Dendritic cell treated with granulocyte-macrophage colony-stimulating factor and Interleukin-4, amounts not matched to agents 40 ng/mL and 50 ng/mL, for 4 days (primary cell): ENCODE data around the gene FAM9B.
"Not testable (repeated sequence)": the region's sequence is repeated elsewhere in the genome, so short reads cannot be mapped to it uniquely, and the experiment has no call there.

ENCODE experiments used
- H3K27ac Mint-ChIP-seq: one replicate; pipeline ENCODE4 v1.8.0; 2022; ENCODE audit warnings: mild to moderate bottlenecking, mixed read lengths
- H3K27me3 Mint-ChIP-seq: one replicate; pipeline ENCODE4 v1.8.0; 2022; ENCODE audit warnings: mild to moderate bottlenecking, mixed read lengths
- H3K36me3 Mint-ChIP-seq: one replicate; pipeline ENCODE4 v1.8.0; 2022; ENCODE audit warnings: low read depth, mixed read lengths
- H3K4me1 Mint-ChIP-seq: one replicate; pipeline ENCODE4 v1.8.0; 2022; ENCODE audit warnings: low read depth, mixed read lengths
- H3K4me3 Mint-ChIP-seq: one replicate; pipeline ENCODE4 v1.8.0; 2022; ENCODE audit warnings: mild to moderate bottlenecking, moderate library complexity, mixed read lengths
- H3K9me3 Mint-ChIP-seq: one replicate; pipeline ENCODE4 v1.8.0; 2022; ENCODE audit warnings: mixed read lengths
- intact Hi-C: fragments of 100-400 bp; cut with micrococcal nuclease; formaldehyde crosslinking; loops from one replicate; pipeline ENCODE4 v1.15.0; 2022

The FAM9B gene

DNA sequence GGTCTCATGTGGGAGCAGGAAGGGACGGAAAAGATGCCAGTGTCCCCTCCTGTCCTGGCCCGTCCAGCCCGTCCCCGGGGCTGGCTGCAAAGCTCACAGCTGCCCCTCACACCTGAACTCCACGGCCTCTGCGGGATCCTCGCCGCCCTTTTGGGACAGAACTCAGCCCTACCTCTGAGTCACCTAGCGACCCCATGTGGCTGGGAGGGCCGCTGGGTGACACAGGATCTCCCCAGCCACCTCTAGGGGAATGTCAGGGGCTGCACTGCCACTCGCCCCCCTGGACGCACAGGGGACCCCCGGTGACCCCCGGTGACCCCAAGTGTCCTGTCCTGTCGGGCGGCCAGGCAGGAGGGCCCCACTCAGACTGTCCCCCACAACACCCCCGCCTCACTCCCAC, 748 bp downstream of the FAM9B start:
- Mint-ChIP-seq H3K36me3 (no peaks in the 10 kb centered on the region), H3K4me1 (peaks cover 5% of the 10 kb centered on the region), H3K9me3 (no peaks in the 10 kb centered on the region), H3K4me3 (no peak overlapping the region), H3K27me3 (peaks cover 6% of the 10 kb centered on the region), H3K27ac (no peak overlapping the region)
- intact Hi-C loops = no loop called here

DNA sequence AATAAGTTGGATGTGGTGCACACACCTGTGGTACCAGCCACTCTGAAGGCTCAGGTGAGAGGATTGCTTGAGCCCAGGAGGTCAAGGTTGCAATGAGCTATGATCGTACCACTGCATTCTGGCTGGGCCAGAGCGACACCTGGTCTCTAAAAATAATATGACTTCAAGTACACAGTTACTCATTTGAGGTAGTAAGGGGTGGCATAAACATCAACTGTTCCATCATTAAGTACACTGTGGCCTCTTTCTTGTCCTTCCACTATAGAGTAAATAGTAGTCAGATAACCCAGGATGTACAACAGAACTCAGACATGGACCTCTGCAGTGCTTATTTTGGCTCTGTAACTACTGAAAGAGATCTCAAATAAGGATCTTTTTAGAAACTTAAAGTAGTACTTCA, 10.6 kb downstream of the FAM9B start:
- Mint-ChIP-seq H3K27ac (no peak overlapping the region), H3K4me1 (no peaks in the 10 kb centered on the region), H3K27me3 (peaks cover 6% of the 10 kb centered on the region), H3K9me3 (no peaks in the 10 kb centered on the region), H3K4me3 (no peak overlapping the region), H3K36me3 (no peaks in the 10 kb centered on the region)
- intact Hi-C loops = no loop called here

DNA sequence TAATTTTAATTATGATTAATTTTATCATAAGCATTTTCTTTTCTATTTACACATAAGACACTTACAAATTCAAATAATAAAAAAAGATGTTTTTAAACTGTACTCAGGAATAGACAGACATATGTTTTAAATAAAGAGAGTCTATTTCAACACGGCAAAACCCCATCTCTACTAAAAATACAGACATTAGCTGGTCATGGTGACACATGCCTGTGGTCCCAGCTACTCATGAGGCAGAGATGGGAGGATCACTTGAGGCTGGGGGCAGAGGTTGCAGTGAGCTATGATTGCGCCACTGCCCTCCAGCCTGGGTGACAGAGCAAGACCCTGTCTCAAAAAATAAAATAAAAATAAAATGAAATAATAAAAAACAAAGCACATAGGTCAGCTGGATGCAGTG, 14.8 kb downstream of the FAM9B start:
- intact Hi-C loops = no loop called here
- no peaks in the 10 kb centered on the region for H3K36me3 Mint-ChIP-seq
- H3K27me3 Mint-ChIP-seq = no peaks in the 10 kb centered on the region
- no peak overlapping the region for H3K27ac Mint-ChIP-seq
- H3K4me1 Mint-ChIP-seq = no peaks in the 10 kb centered on the region
- no peaks in the 10 kb centered on the region for H3K9me3 Mint-ChIP-seq
- no peak overlapping the region for H3K4me3 Mint-ChIP-seq

DNA sequence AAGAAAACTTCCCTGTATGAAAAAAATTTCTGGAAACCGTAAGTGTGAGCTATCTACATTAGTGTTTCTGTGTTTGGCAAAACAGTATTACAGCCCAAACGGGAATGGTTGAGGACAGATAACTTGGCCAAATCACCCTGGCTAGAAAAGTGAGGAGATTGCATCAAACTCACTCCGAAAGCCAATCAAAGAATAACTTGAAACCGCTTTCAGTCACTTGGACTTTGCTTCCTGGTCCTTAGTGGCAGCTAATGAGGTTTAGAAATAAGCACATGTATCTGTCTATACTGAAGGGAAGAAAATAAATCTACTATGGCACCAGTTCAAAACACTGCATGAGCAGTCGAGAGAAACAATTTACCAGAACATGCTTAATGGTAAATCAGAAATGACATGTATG, 15.6 kb downstream of the FAM9B start:
- H3K27me3 Mint-ChIP-seq, intact Hi-C loops, H3K36me3 Mint-ChIP-seq, H3K9me3 Mint-ChIP-seq, H3K4me3 Mint-ChIP-seq, H3K4me1 Mint-ChIP-seq, H3K27ac Mint-ChIP-seq: not testable (repeated sequence)

DNA sequence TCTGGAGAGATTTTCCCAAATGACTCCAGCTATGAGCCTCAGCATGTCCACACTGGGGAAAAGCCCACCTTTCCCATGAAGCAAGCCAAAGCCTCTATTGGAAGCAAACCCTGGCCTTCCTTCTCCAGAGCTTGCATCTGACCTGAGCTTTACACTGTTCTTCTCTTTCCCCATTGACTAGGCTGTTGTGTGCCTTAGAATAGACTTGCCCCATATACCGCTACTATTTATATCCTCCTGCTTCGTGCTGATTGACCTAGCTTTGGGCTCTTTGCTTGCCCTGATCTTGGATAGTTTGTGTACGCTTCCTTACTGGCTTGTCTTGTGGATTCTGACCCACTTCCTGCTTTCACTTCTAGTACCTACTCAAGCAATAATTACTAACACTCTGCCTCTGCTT, 30.9 kb downstream of the FAM9B start:
- Mint-ChIP-seq H3K9me3 (no peaks in the 10 kb centered on the region), H3K36me3 (no peaks in the 10 kb centered on the region), H3K4me3 (no peak overlapping the region), H3K27ac (peak overlapping the region; percentile 70), H3K27me3 (peaks cover 8% of the 10 kb centered on the region), H3K4me1 (peaks cover 16% of the 10 kb centered on the region)
- intact Hi-C loops = no loop called here

DNA sequence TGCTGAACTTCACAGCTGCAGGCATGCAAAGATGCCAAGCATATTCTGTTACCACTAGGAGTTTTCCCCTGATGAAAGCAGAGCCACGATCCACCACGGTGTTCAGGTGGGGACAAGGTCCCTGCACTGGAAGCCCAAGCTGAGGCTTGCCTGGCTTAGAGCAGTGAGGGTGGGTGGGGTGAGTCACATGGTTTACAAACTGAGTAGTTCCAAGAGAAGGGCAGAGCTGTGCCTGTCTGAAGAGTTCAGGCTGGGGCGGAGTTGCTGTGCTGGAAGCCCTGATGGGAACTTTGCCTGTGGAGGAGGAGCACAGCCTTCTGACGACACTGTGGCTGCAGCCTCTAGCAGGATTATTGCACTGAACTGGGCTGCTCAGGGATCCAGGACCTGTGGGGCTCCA, 45.5 kb downstream of the FAM9B start:
- H3K4me1 Mint-ChIP-seq = peaks cover 18% of the 10 kb centered on the region
- no peak overlapping the region for H3K27ac Mint-ChIP-seq
- H3K27me3 Mint-ChIP-seq = no peaks in the 10 kb centered on the region
- no peaks in the 10 kb centered on the region for H3K36me3 Mint-ChIP-seq
- no peak overlapping the region for H3K4me3 Mint-ChIP-seq
- no peaks in the 10 kb centered on the region for H3K9me3 Mint-ChIP-seq
- intact Hi-C loops = no loop called here

DNA sequence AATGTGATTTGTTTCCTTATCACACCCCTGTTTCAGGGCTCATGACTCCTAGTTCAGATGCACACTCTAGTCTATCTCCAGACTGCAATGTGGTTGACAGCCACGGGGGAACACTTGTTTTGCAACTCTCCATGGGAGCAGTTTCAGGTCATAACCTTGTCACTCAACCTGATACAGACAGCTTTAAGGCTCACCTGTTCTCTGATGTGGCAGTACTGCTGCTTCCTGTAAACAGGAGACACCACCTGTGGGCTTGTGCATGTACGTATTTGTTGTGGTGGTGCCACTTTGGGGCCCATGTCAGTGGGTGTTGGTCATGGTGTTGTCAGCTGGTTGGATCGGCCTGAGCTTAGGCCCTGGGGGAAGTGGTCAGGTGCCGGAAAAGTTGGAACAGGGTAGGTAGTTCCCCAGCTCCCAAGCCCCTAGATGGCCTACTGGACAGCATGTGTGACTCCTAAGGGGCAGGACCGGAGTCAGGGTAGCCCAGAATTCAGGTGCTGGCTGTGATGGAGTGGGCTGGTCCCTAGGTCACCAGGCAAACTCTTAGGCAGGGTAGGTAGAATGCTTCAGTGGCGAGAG, 46.2 kb downstream of the FAM9B start:
- Mint-ChIP-seq H3K9me3 (no peaks in the 10 kb centered on the region), H3K4me1 (peaks cover 18% of the 10 kb centered on the region)
- intact Hi-C loops = no loop called here

DNA sequence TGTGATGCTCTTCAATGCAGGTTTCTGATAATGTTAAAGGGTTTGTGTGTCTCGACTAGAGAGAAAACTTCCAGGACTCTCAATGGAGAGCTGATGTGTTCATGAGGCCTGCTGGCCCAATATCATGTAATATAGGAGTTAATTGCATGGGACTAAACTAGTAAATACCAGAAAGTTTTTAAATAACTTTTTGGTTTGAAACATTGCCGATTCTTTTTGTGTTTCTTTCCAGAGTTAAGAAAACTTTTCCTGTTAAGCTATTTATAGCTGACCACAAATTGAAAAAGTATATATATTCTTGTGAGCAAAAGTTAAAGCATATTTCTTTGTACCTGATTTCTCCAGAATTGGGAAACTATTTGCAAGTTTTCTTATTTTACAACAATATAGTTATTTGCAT, 49.7 kb downstream of the FAM9B start:
- Mint-ChIP-seq H3K9me3 (no peaks in the 10 kb centered on the region), H3K4me1 (peaks cover 33% of the 10 kb centered on the region), H3K27me3 (peaks cover 21% of the 10 kb centered on the region), H3K4me3 (no peak overlapping the region), H3K36me3 (no peaks in the 10 kb centered on the region), H3K27ac (no peak overlapping the region)
- intact Hi-C loops = no loop called here

More for the DNA sequence above, 46.2 kb downstream of the FAM9B start:
- H3K27ac Mint-ChIP-seq = no peak overlapping the region
- no peaks in the 10 kb centered on the region for H3K27me3 Mint-ChIP-seq
- H3K36me3 Mint-ChIP-seq = no peaks in the 10 kb centered on the region
- no peak overlapping the region for H3K4me3 Mint-ChIP-seq

DNA sequence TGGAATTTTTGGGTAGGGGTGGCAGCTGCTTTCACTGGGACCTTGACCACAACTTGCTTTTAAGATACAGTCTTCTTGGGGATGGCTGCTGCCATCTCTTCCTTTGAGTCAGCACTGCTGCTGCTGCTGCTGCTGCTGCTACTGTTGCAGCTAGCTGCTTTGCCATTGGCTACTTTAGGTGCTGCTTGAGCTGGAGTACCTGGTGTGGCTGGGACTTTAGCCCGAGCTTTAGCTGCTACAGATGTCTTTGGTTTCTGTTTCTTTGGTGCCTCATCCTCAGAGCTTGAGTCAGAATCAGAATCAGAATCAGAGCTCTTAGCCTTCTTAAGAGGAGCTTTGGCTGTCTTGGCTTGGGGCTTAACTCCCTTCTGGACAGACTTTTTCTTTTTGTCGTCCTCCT, 52.2 kb downstream of the FAM9B start:
- Mint-ChIP-seq H3K9me3 (no peaks in the 10 kb centered on the region), H3K27me3 (peaks cover 28% of the 10 kb centered on the region), H3K36me3 (no peaks in the 10 kb centered on the region), H3K27ac (no peak overlapping the region), H3K4me3 (no peak overlapping the region), H3K4me1 (peaks cover 20% of the 10 kb centered on the region)
- intact Hi-C loops = no loop called here

DNA sequence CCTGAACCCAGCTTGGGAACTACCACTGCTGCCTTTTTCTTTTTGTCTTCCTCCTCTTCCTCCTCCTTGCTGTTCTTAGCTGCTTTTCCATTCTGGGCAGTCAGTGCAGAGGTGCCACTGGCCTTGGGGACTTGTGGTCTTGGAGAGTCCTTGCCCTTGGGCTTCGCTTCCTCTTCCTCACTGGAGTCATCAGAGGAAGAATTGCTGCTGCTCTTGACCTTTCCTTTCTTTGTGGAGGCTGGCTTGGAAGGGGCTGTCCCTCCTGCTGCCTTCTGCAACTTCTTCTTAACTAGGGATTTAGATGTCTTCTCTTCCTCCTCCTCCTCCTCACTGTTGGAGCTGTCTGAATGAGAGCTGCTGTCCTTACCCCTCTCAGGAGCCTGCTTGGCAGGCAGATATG, 53.2 kb downstream of the FAM9B start:
- no peak overlapping the region for H3K4me3 Mint-ChIP-seq

More for the DNA sequence above, 53.2 kb downstream of the FAM9B start:
- intact Hi-C loops = no loop called here
- Mint-ChIP-seq H3K36me3 (no peaks in the 10 kb centered on the region), H3K4me1 (peaks cover 15% of the 10 kb centered on the region), H3K27me3 (peaks cover 30% of the 10 kb centered on the region), H3K9me3 (no peaks in the 10 kb centered on the region), H3K27ac (peak overlapping the region; percentile 6)
